Cortex of kidney (tissue), 1 donor: ENCODE data around the gene RPS21.

Experiments used
- DNase-seq: peaks from one replicate; lab custom pipeline; 2025; lab: John Stamatoyannopoulos, UW

The RPS21 gene

GRCh38 chr20:62410746-62411478 lies 24.0 kb downstream of the RPS21 start:
- DNase-seq, result no peak

GRCh38 chr20:62411479-62412193 lies 24.7 kb downstream of the RPS21 start:
- DNase-seq, result no peak

- DNase-seq, result no peak
Measured at GRCh38 chr20:62412194-62413024, 25.5 kb downstream of the RPS21 start.

GRCh38 chr20:62413025-62413570 lies 26.2 kb downstream of the RPS21 start:
- DNase-seq, result no peak

GRCh38 chr20:62413896-62414481 lies 27.1 kb downstream of the RPS21 start:
- no peak for DNase-seq

- no peak for DNase-seq
Measured at GRCh38 chr20:62415354-62416111, 28.6 kb downstream of the RPS21 start.

- no peak for DNase-seq
Measured at GRCh38 chr20:62416651-62417637, 30.0 kb downstream of the RPS21 start.

GRCh38 chr20:62417981-62418708 lies 31.2 kb downstream of the RPS21 start:
- DNase-seq, result no peak

GRCh38 chr20:62418709-62419487 lies 32.0 kb downstream of the RPS21 start:
- no peak for DNase-seq

GRCh38 chr20:62419759-62420158 lies 32.9 kb downstream of the RPS21 start:
- DNase-seq, result no peak

- DNase-seq, result no peak
Measured at GRCh38 chr20:62420846-62421715, 34.2 kb downstream of the RPS21 start.

- DNase-seq, result no peak
Measured at GRCh38 chr20:62421716-62421990, 34.8 kb downstream of the RPS21 start.

GRCh38 chr20:62422636-62423325 lies 35.9 kb downstream of the RPS21 start:
- no peak for DNase-seq

GRCh38 chr20:62423326-62423706 lies 36.4 kb downstream of the RPS21 start:
- no peak for DNase-seq

- DNase-seq, result no peak
Measured at GRCh38 chr20:62424249-62425107, 37.6 kb downstream of the RPS21 start.
